ENCODE results near the gene NOC2L.
"Not testable (repeated sequence)": the region's sequence is repeated elsewhere in the genome, so short reads cannot be mapped to it uniquely, and the experiment has no call there.

Gene NOC2L

DNA sequence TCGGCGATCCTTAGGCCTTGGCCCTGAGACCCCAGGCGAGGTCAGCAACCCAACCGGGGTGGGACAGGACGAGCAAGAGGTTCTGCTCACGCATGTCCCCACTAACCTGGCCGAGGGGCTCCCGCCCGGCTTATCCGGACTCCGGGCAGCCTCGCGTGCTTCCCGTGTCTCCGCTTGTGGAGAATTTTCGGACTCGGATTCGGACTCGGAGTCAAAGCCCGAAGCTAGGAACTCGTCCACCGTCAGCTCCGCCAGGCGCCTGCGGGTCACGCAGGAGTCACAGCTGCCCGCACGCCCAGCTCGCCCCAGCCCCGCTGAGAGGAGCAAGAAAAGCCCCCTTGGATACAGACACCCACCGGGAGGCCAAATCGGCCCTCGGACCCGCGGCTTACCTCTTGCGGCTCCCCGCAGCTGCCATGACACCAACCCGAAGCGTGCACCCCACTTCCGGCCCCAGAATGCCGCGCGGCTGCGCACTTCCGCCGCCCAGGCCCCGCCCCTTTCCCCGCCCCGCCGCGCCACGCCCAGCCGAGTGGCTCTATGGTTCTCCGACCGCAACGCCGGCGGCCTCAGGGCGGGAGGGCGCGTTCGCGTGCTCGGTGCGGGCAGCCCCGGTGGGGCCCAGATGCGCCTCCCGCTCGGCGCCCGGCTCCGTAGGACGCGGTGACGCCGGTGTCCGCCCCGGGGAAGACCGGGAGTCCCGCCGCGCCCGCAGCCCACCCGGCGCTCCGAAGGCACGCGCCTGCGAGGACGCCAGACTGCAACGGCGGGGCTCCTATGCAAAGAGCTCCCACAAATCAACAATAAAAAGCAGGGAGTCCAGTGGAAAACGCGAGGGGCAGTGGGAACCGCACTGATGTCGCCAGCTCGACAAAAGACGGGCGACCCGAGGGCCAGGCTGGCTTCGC lies at the start of gene NOC2L:
NOC2L (minus strand) TSS at position 434 of the 908 bp plus-strand sequence; CDS start at position 418, 16 bp downstream.
- peak; percentile 73 for DNase-seq

GRCh38 chr1:1006305-1007159 lies 47.5 kb upstream of the NOC2L start:
- no peak for DNase-seq

DNA sequence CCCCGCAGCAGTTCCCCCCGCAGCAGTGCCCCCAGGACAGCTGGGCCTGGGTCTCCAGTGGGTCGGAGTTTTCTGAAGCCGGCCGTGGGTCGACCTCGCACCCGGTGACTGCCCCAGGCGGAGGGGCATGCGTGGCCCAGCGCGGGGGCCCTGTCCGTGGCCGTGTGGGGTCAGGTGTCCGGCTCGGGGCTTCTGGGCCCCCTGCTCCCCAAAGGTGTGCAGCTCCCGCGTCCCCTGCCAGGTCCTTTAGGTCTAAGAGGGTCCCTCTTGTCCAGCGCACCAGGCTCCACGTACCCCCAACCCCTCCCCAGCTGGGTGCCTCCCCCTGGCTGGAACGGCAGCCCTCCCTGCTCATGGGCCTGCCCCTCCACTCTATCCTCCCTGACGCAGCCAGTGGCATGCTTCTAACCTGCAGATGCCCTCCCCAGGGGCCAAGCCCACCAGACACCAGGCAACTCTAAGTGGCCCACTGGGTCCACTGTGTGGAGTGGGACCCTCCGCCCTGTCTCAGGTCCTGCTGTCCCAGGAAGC lies 46.8 kb upstream of the NOC2L start:
- DNase-seq, result no peak

DNA sequence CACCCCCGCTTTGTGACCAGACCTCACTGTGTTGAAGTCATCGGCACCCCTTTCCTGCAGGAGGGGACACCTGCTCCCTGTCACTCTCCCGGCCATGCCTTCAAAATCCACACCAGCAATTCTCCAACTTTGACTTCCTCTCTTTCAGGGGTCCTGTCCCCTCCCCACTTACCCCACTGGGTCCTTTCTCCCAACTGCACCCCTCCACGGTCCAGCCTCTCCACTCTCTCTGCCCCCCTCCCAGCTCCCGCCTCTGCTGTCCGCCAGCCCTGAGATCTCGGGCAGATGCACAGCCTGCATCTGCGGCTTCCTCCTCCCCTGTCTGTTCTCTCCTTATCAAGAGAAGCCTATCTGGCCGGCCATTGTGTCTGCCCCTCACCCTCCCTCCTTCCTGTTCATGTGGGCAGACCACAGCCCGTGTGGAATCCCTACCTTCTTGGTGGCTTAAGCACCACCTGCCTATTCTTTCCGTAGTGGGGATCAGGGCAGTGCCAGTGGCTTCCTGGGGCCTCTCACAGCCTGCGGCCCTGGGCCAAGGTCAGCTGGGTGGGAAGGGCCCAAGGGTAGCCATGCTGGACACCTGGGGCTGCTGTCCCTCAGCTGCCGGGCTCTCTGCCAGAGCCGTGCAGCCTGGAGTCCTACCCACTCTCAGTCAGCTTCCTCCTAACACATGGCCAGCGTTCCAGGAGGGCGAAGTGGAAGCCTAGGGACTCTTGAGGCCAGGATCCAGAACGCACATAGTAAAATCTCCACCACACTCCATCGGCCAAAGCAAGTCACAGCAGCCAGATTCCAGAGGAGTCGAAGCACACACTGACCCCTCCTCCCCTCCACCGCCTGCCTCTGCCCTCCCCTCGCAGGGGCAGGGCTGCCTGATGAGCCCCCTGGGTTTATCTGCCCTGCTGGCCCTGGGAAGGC lies 46.0 kb upstream of the NOC2L start:
- peak; percentile 72 for DNase-seq

DNA sequence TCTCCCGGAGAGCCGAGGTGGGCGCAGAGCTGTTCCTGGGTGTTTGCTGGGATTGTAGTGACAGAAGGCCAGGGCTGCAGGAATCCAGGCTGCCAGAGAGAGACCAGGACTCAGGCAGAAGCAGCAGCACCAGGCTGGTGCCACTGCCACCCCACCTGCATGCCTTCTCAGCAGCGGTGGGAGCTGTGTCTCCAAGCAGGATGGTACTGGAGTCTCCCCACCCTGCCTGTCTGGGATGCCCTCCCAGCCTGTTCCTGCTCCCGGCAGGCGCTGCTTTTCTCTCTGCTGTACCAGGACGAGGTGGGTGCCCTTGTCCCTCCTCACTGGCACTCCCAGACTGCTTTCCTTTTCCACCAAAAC lies 45.3 kb upstream of the NOC2L start:
- DNase-seq, result no peak

- no peak for DNase-seq
Measured at GRCh38 chr1:1003618-1004419, 44.8 kb upstream of the NOC2L start.

DNA sequence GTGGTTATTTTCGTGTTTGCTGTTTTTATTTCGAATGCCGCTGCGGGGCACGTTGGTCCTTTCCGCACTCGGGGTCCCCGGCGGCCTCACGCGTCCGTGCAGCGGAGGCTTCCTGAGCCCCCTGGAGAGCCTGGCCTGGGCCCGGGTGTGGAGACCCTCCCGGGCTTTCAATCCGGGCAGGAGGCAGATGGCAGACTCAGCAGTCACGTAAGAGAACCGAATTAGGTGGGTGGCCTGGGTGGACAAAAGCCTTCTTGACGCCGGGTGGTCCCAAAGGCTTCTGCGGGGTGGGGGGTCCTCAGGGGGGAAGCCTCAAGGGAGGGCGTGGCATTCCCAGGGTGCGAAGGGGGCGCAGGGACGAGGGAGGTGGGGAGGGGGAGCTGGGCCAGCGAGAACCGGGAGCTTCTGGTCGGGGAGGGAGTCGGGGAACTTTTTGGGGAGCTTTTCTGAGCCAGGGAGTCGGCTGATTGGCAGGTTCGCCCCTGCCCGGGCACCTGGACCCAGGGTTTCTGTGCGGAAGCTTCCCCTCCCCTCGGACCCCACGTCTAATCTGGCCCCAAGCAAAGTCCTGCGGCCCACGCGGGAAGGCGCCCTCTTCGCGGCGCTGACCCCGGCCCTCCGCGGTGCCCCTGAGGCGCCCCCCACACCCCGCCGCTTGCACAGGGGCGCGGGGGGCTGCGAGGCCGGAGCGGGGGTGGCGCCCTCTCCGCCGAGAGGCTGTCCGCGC lies 42.2 kb upstream of the NOC2L start:
- no peak for DNase-seq

- peak; percentile 63 for DNase-seq
Measured at GRCh38 chr1:1000357-1001056, 41.5 kb upstream of the NOC2L start.

DNA sequence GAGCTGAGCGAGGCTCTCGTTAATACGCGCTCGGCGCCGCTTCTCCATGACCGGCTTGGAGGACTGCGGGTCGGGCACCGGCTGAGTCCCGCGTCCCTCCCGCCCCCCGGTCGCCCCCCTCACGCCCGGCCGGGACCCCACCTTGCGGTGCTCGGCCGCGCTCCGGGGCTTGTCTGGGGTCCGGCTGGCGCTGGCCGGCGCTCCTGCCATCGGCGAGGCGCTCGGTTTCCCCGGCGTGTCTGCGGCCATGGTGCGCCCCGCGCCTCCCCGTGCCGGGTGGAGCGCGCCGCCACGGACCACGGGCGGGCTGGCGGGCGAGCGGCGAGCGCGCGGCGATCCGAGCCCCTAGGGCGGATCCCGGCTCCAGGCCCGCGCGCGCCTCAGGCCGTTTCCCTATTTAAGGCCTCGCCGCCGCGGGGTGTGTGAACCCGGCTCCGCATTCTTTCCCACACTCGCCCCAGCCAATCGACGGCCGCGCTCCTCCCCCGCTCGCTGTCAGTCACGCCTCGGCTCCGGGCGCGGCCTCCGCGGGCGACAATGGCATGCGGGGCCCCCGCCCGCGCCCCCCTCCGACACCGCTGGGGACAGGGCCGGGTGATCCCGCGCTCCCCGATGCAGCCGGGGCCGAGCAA lies 40.8 kb upstream of the NOC2L start, which contains the start of gene HES4:
HES4 (minus strand) TSS at position 373 of the 632 bp plus-strand sequence; CDS start at position 249, 124 bp downstream.
- peak; percentile 79 for DNase-seq

DNA sequence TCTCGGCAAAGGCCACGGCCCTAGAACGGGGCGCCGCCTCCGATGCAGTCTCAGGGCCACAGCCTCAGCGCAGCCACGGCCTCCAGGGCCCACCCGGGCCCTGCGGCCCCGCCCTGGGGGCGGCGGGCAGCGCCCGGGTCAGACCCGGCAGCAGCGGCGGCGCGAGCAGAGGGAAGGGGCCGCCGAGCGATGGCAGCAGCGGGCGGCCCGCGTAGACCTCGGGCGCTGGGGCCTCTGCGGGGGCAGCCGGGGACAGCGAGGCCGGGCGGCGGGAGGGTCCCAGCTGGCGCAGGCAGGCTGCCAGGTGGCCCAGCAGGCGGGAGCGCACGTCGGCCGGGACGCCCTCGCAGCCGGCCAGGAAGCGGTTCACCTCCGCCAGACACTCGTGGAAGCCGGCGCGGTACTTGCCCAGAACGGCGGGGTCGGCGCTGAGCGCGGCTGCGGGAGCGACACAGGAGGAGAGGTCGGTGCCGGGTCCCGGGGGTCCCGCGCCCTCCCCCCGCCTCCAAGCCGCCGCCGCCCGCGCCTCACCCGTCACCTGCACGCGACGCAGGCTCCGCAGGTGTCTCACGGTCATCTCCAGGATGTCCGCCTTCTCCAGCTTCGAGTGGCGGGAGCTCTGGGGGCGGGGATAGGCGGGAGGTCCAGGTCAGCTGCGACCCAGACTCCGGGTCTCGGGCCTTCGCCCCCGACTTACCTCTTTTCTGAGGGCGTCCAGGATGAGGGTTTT lies 40.1 kb upstream of the NOC2L start:
- peak; percentile 42 for DNase-seq

GRCh38 chr1:998745-998994 lies 39.6 kb upstream of the NOC2L start:
- no peak for DNase-seq

DNA sequence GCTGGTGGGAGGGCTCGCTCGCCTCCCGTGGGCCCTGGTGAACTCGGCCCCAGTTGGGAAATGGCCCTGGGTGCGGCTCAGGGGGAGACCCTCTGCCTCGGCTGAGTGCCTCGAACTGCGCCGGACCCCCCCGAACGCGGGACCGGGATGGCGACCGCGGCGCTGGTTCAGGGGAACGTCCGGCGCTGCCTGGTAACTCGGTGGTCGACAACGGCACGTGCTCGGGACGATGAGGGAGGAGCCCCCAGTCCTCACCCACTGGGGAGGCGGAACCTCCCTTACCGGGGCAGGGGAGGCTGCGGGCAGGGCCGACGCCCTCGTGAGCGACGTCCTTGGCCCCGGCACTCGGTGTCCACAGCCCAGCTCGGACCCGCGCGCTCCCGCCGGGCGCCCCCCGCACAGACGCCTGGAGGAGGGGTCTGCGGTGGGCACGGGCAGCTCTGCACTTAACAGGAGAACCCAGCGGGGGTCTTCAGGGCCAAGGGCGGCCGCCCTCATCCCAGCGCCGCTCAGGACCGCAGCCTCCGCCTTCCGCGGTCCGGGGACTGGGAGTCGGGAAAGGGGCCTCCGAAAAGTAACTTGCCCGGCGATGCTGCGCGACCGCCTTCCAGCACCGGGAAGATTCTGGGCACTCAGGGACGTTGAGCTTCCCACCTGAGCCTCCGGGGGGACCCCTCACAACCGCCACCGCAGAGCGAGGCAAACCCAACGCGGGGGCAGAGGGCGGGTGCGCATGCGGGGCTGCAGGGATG lies 39.1 kb upstream of the NOC2L start:
- no peak for DNase-seq

- no peak for DNase-seq
Measured at GRCh38 chr1:997713-997992, 38.6 kb upstream of the NOC2L start.

DNA sequence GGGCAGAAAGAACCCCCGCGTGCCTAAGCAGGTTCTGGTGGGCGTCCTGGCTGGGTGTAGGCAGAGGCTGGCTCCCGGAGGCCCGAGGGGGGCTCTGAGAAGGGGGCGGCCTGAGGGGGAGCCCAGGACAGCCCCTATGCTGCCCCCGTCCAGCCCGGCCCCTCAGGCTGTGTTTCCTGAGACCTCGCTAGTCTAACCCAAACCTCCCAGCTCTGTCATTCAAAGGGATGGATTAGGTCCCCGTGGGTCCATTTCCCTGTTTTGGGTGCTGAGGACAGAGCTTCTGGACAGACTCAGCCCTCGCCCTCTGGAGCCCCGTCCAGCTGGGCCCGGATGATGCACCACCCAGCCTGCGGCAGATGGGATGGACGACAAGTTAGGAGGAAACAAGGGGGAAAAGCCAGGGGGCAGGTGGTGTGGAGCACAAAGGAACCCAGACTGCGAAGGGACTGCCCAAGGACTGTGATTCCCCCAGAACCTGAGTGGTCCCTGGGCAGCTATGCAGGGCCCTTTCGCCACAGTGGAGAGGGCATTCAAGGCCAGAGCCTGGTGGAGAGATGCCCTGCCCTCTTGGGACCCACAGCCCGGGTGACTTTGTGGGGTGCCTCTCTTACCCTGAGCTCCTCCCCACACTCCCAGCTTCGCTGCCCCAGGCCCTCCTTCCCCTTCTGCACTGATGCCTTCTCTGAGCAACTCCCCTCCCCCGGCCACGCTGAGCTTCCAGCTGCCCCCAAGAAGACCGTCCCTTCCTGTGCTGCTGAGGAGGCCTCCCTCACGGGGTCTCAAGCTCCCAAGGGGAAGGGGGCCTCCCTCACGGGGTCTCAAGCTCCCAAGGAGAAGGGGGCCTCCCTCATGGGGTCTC lies 38.0 kb upstream of the NOC2L start:
- DNase-seq, result no peak

GRCh38 chr1:995665-996633 lies 36.9 kb upstream of the NOC2L start:
- DNase-seq, result no peak

DNA sequence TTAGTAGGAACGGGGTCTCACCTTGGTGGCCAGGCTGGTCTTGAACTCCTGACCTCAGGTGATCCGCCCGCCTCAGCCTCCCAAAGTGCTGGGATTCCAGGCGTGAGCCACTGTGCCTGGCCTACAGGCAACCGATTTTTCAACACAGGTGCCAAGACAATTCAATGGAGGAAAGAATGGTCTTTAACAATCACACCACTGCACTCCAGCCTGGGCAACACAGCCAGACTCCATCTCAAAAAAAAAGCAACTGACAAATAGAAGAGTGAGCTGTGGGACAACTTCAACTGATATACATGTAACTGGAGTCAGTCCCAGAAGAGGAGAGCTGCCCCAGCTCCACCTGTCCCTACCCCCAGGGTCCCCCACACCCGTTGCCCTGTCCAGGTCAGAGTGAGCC lies 35.5 kb upstream of the NOC2L start:
- not testable (repeated sequence) for DNase-seq
